Transverse colon (tissue), 4 donors: ENCODE measurements around the gene NBL1.

Source experiments
- CTCF ChIP-seq, 5 experiments: fragments of 200-600 bp in 3 of 5; fragments of 450-650 bp in 2 of 5; sonication (generic) in 3 of 5; IDR thresholded peaks; 1 replicate in 2 of 5; 2 replicates in 3 of 5; pipeline ENCODE4 v1.5.1; 2016 to 2017; ENCODE audit warnings: antibody characterized with exemption in 5 of 5, inconsistent platforms in 3 of 5, mild to moderate bottlenecking in 2 of 5, moderate library complexity in 1 of 5
- POLR2A ChIP-seq: fragments of 450-650 bp; IDR thresholded peaks from one replicate; pipeline ENCODE4 v1.6.1; 2016; ENCODE audit warnings: antibody characterized with exemption, mild to moderate bottlenecking, moderate library complexity
- POLR2AphosphoS5 ChIP-seq, 3 donors: sonication (generic); formaldehyde crosslinking; IDR thresholded peaks; one replicate each; pipeline ENCODE4 v1.6.1; 2016; ENCODE audit warnings: antibody characterized with exemption in 3 of 3

GRCh38 chr1:19704247-19705113, 60.4 kb downstream of the NBL1 start:
- peak; percentile 80 to 93 (median 92) for TF ChIP-seq CTCF (IDR thresholded peaks at IDR 0.05)
- no peak for TF ChIP-seq POLR2AphosphoS5 (IDR thresholded peaks at IDR 0.05)
- TF ChIP-seq POLR2A = no peak
